Liver (tissue), 9 donors: ENCODE results near the gene NDUFA13. TPM values are rescaled to one million over a fixed set of nuclear protein-coding genes. Genes with fewer than 3 reads are reported as not detected.

ENCODE experiments used
- DNase-seq: peaks from one replicate; pipeline ENCODE4 v3.0.0-alpha.2; 2017; ENCODE audit warnings: low spot score
- H3K27ac ChIP-seq, 2 donors: one replicate each; pipeline ENCODE4 v1.7.0; 2013; ENCODE audit warnings: inconsistent platforms in 2 of 2, low read length in 2 of 2, control low read depth in 1 of 2, low read depth in 1 of 2, mild to moderate bottlenecking in 1 of 2
- H3K27me3 ChIP-seq, 4 donors: one replicate each; pipeline versions ENCODE4 v1.6.1 to v1.7.0; 2013; ENCODE audit warnings: low read length in 3 of 4, inconsistent platforms in 1 of 4, mild to moderate bottlenecking in 1 of 4, moderate library complexity in 1 of 4; ENCODE audit not compliant: control insufficient read depth in 4 of 4, insufficient read depth in 4 of 4
- H3K36me3 ChIP-seq, 4 donors: one replicate each; pipeline versions ENCODE4 v1.6.1 to v1.7.0; 2013; ENCODE audit warnings: low read length in 3 of 4, mild to moderate bottlenecking in 3 of 4, low read depth in 1 of 4, moderate library complexity in 1 of 4; ENCODE audit not compliant: control insufficient read depth in 4 of 4, insufficient read depth in 3 of 4
- H3K4me1 ChIP-seq, 4 donors: one replicate each; pipeline versions ENCODE4 v1.6.1 to v1.7.0; 2013; ENCODE audit warnings: low read length in 3 of 4, mild to moderate bottlenecking in 3 of 4, moderate library complexity in 1 of 4; ENCODE audit not compliant: control insufficient read depth in 4 of 4, insufficient read depth in 4 of 4
- H3K4me3 ChIP-seq, 3 donors: one replicate each; pipeline versions ENCODE4 v1.6.1 to v1.7.0; 2013; ENCODE audit warnings: low read length in 3 of 3, control low read depth in 1 of 3, low read depth in 1 of 3, mild to moderate bottlenecking in 1 of 3
- H3K9ac ChIP-seq, 2 donors: one replicate each; pipeline ENCODE4 v1.7.0; 2013; ENCODE audit warnings: low read length in 2 of 2, mild to moderate bottlenecking in 2 of 2, moderate library complexity in 2 of 2, control low read depth in 1 of 2, low read depth in 1 of 2
- H3K9me3 ChIP-seq, 4 donors: one replicate each; pipeline versions ENCODE4 v1.6.1 to v1.7.0; 2013; ENCODE audit warnings: low read length in 3 of 4; ENCODE audit not compliant: control insufficient read depth in 4 of 4
- ATF3 ChIP-seq: IDR thresholded peaks from 2 replicates; pipeline ENCODE4 v1.6.1; 2016; ENCODE audit warnings: antibody characterized with exemption
- EGR1 ChIP-seq, 2 donors: IDR thresholded peaks; 2 replicates each; pipeline ENCODE4 v1.6.1; 2016 to 2018; ENCODE audit warnings: antibody characterized with exemption in 2 of 2, low read depth in 2 of 2
- FOXA1 ChIP-seq: IDR thresholded peaks from 2 replicates; pipeline ENCODE4 v1.6.1; 2016; ENCODE audit warnings: antibody characterized with exemption
- FOXA2 ChIP-seq: IDR thresholded peaks from 2 replicates; pipeline ENCODE4 v1.6.1; 2016; ENCODE audit warnings: antibody characterized with exemption
- GABPA ChIP-seq, 2 donors: IDR thresholded peaks in 1 of 2; conservative IDR thresholded peaks in 1 of 2; 2 replicates each; pipeline ENCODE4 v1.6.1; 2016; ENCODE audit warnings: antibody characterized with exemption in 2 of 2, mild to moderate bottlenecking in 1 of 2, moderate library complexity in 1 of 2
- HNF4G ChIP-seq: IDR thresholded peaks from 2 replicates; pipeline ENCODE4 v1.6.1; 2016; ENCODE audit warnings: antibody characterized with exemption
- JUND ChIP-seq, 2 donors: IDR thresholded peaks; 2 replicates each; pipeline ENCODE4 v1.6.1; 2016; ENCODE audit warnings: antibody characterized with exemption in 2 of 2
- MAX ChIP-seq: IDR thresholded peaks from 2 replicates; pipeline ENCODE4 v1.6.1; 2016; ENCODE audit warnings: antibody characterized with exemption
- NR2F2 ChIP-seq: IDR thresholded peaks from 2 replicates; pipeline ENCODE4 v1.6.1; 2016; ENCODE audit warnings: antibody characterized with exemption
- REST ChIP-seq: IDR thresholded peaks from 2 replicates; pipeline ENCODE4 v1.6.1; 2016; ENCODE audit warnings: antibody characterized with exemption, mild to moderate bottlenecking
- RXRA ChIP-seq, 2 donors: IDR thresholded peaks; 2 replicates each; pipeline ENCODE4 v1.6.1; 2017 to 2018; ENCODE audit warnings: antibody characterized with exemption in 2 of 2, mild to moderate bottlenecking in 1 of 2
- SP1 ChIP-seq: IDR thresholded peaks from 2 replicates; pipeline ENCODE4 v1.6.1; 2018; ENCODE audit warnings: antibody characterized with exemption, mild to moderate bottlenecking
- TAF1 ChIP-seq: conservative IDR thresholded peaks from 2 replicates; pipeline ENCODE4 v1.6.1; 2016; ENCODE audit warnings: antibody characterized with exemption, mild to moderate bottlenecking
- YY1 ChIP-seq: IDR thresholded peaks from 2 replicates; pipeline ENCODE4 v1.6.1; 2016; ENCODE audit warnings: antibody characterized with exemption, mild to moderate bottlenecking
- ZBTB33 ChIP-seq: IDR thresholded peaks from 2 replicates; pipeline ENCODE4 v1.6.1; 2016; ENCODE audit warnings: antibody characterized with exemption
- WGBS: extraction: QIAGEN DNeasy Blood & Tissue Kit; methylation state at CpG from one replicate; pipeline ENCODE4 v1.1.7; 2013; 5-methylcytosine and 5-hydroxymethylcytosine counted together
- polyA plus RNA-seq, 2 donors: library from polyadenylated mRNA; stranded (reverse) in 1 of 2; unstranded in 1 of 2; fragments of 200-250 nt in 1 of 2; fragments of >200 nt in 1 of 2; fragmentation: Nextera tagmentation in 1 of 2; extraction: Ambion mirVana in 1 of 2; gene quantifications; one replicate each; pipeline versions ENCODE4 v1.2.1 to v1.2.3, GENCODE V29; 2013 to 2015
- total RNA-seq, 2 donors: library from RNA; depleted of rRNA; stranded (reverse); fragments of >200 nt; gene quantifications; one replicate each; pipeline ENCODE4 v1.2.3, GENCODE V29; 2014
- donor health status: healthy.
- donor health status: healthy.
- donor health status: healthy.
- donor health status: healthy.
- donor health status: healthy.

NDUFA13 gene
- total and polyA plus RNA-seq, 4 donors, result 45.3 to 239 (median 130) TPM

- 96% methylated on average over 27 of the region's 27 CpGs for WGBS
- Histone ChIP-seq H3K9me3 (no peaks in the 10 kb centered on the region), H3K27me3 (no peaks in the 10 kb centered on the region), H3K27ac (no peak overlapping the region), H3K4me1 (no peaks in the 10 kb centered on the region), H3K4me3 (no peak overlapping the region), H3K9ac (no peak overlapping the region), H3K36me3 (peaks cover 17 to 63% (median 28%) of the 10 kb centered on the region in 4 donors)
- TF ChIP-seq RXRA (IDR thresholded peaks at IDR 0.05) (no peak), TAF1 (no peak), MAX (no peak), GABPA (IDR thresholded peaks at IDR 0.05 in 1 of 2, conservative IDR thresholded peaks at IDR 0.05 in 1 of 2) (no peak)
- no peak for DNase-seq
Measured at GRCh38 chr19:19505669-19506326, 10.2 kb upstream of the NDUFA13 start.

DNA sequence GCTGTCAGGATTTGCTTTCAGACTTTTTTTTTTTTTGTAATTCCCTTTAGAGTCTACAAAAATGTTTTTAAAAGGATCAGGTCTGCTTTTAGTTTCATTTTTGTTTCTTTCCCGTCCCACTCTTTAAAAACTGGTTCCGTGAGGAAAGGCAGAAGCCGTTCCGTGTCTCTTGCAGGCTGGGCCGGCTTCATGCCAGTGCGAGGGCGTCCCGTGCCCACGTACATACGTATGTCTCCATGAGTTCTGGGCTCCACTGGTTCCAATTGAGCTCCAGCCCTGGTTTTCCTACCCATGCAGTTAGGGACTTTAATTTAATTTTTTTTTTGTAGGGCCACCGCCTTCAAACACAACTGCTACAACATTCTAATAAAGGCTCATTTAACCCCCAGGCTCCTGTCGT lies 9.4 kb upstream of the NDUFA13 start:
- H3K4me1 ChIP-seq, result no peaks in the 10 kb centered on the region
- peaks cover 17 to 55% (median 22%) of the 10 kb centered on the region in 4 donors for H3K36me3 ChIP-seq
- H3K27ac ChIP-seq, result no peak overlapping the region
- H3K4me3 ChIP-seq, result no peak overlapping the region
- no peak overlapping the region for H3K9ac ChIP-seq
- 91% methylated on average over 12 of the region's 12 CpGs for whole genome bisulfite sequencing
- no peaks in the 10 kb centered on the region for H3K27me3 ChIP-seq
- no peak for DNase-seq
- no peaks in the 10 kb centered on the region for H3K9me3 ChIP-seq
- TF ChIP-seq HNF4G, result no peak
- TF ChIP-seq ATF3, result no peak
- TF ChIP-seq MAX, result no peak
- TF ChIP-seq FOXA1, result no peak
- no peak for TF ChIP-seq FOXA2
- TF ChIP-seq JUND (IDR thresholded peaks at IDR 0.05), result no peak
- no peak for TF ChIP-seq SP1
- no peak for TF ChIP-seq EGR1 (IDR thresholded peaks at IDR 0.05; ENCODE audit: low read depth in 2 of 2)
- no peak for TF ChIP-seq NR2F2
- no peak for TF ChIP-seq ZBTB33
- TF ChIP-seq GABPA (IDR thresholded peaks at IDR 0.05 in 1 of 2, conservative IDR thresholded peaks at IDR 0.05 in 1 of 2), result no peak

DNA sequence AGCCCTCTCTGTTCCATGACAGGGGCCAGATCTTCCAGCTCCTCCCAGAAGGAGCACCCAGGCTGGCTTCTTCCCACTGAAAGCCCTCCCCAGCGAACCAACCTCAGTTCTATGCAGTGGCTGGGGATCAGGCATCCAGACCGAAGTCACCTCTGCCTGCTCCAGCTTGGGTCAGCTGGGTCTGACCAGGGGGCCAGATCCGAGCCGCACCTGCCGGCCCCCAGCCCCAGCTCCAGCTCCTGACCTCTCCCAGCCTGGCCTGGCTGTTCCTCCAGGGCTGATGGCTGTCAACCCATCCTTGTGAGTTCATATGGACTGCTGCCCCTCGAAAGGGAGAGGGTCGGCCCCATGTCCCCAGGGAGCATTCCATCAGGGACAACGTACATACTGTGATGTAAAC lies 8.7 kb upstream of the NDUFA13 start:
- H3K36me3 ChIP-seq, result peaks cover 14 to 48% (median 17%) of the 10 kb centered on the region in 4 donors
- WGBS, result 95% methylated on average over 8 of the region's 8 CpGs

More for the DNA sequence above, 8.7 kb upstream of the NDUFA13 start:
- no peak for DNase-seq
- TF ChIP-seq TAF1 (no peak), EGR1 (IDR thresholded peaks at IDR 0.05; ENCODE audit: low read depth in 2 of 2) (no peak), ATF3 (no peak), ZBTB33 (no peak), YY1 (no peak), FOXA1 (no peak), REST (no peak), MAX (no peak)
- no peaks in the 10 kb centered on the region for H3K27me3 ChIP-seq
- no peaks in the 10 kb centered on the region for H3K4me1 ChIP-seq
- no peak overlapping the region for H3K4me3 ChIP-seq
- H3K9me3 ChIP-seq, result no peaks in the 10 kb centered on the region
- H3K27ac ChIP-seq, result no peak overlapping the region
- no peak overlapping the region for H3K9ac ChIP-seq
